Measurements from ENCODE around the gene MARK1.

Gene MARK1

GRCh38 chr1:220692436-220693228 lies 164.7 kb downstream of the MARK1 start:
- DNase-seq = no peak

- no peak for DNase-seq
Measured at GRCh38 chr1:220694866-220695382, 167.0 kb downstream of the MARK1 start.

- no peak for DNase-seq
Measured at GRCh38 chr1:220695426-220695825, 167.5 kb downstream of the MARK1 start.

- DNase-seq = no peak
Measured at GRCh38 chr1:220696226-220696862, 168.4 kb downstream of the MARK1 start.

- peak; percentile 27 to 55 for DNase-seq
Measured at GRCh38 chr1:220696863-220697231, 168.9 kb downstream of the MARK1 start.

GRCh38 chr1:220697326-220697725 lies 169.4 kb downstream of the MARK1 start:
- DNase-seq = no peak

GRCh38 chr1:220698607-220699016 lies 170.7 kb downstream of the MARK1 start:
- DNase-seq = no peak

GRCh38 chr1:220699044-220699443 lies 171.1 kb downstream of the MARK1 start:
- no peak for DNase-seq

- DNase-seq = no peak
Measured at GRCh38 chr1:220700556-220701179, 172.7 kb downstream of the MARK1 start.

GRCh38 chr1:220701974-220702373 lies 174.0 kb downstream of the MARK1 start:
- peak in 1 of 2 donors; percentile 20 for DNase-seq

- DNase-seq = no peak
Measured at GRCh38 chr1:220702733-220703270, 174.9 kb downstream of the MARK1 start.

GRCh38 chr1:220703305-220703704 lies 175.4 kb downstream of the MARK1 start:
- DNase-seq = peak in 1 of 2 donors; percentile 33

GRCh38 chr1:220705782-220706181 lies 177.8 kb downstream of the MARK1 start:
- no peak for DNase-seq

- no peak for DNase-seq
Measured at GRCh38 chr1:220706480-220706879, 178.5 kb downstream of the MARK1 start.

- no peak for DNase-seq
Measured at GRCh38 chr1:220707160-220707559, 179.2 kb downstream of the MARK1 start.

GRCh38 chr1:220708244-220708643 lies 180.3 kb downstream of the MARK1 start:
- DNase-seq = no peak

GRCh38 chr1:220708936-220709801 lies 181.2 kb downstream of the MARK1 start:
- no peak for DNase-seq

GRCh38 chr1:220710333-220710732 lies 182.4 kb downstream of the MARK1 start:
- DNase-seq = no peak

GRCh38 chr1:220711056-220711809 lies 183.3 kb downstream of the MARK1 start:
- peak; percentile 52 to 53 for DNase-seq

Data from inflammatory macrophage (primary cell).